ENCODE measurements around the gene ZBTB11. TPM values are rescaled to one million over a fixed set of nuclear protein-coding genes. Genes with fewer than 3 reads are reported as not detected.
"Not testable (repeated sequence)": the region's sequence is repeated elsewhere in the genome, so short reads cannot be mapped to it uniquely, and the experiment has no call there.

ZBTB11 gene
- total RNA-seq, 2 experiments from 2014 or later = 30.3 to 31.3 TPM

GRCh38 chr3:101660714-101661113 lies 16.2 kb downstream of the ZBTB11 start:
- CTCF ChIA-PET = interaction anchor here (0.7 kb wide), 1 partner anchor 15 kb away, joined by 3 read pairs; no protein-coding TSS in a partner anchor

GRCh38 chr3:101656651-101657050 lies 20.3 kb downstream of the ZBTB11 start:
- Mint-ChIP-seq H3K9me3 (ENCODE audit: low read depth) (no peaks in the 10 kb centered on the region), H3K36me3 (peaks cover 71% of the 10 kb centered on the region), H3K4me3 (no peak overlapping the region), H3K27me3 (no peaks in the 10 kb centered on the region), H3K4me1 (peaks cover 2% of the 10 kb centered on the region), H3K27ac (no peak overlapping the region)
- CTCF ChIA-PET = no interaction called here
- no peak for DNase-seq
- ATAC-seq = no peak

More at GRCh38 chr3:101660714-101661113, 16.2 kb downstream of the ZBTB11 start:
- Mint-ChIP-seq H3K4me1 (peaks cover 2% of the 10 kb centered on the region), H3K27ac (no peak overlapping the region), H3K27me3 (no peaks in the 10 kb centered on the region), H3K4me3 (no peak overlapping the region), H3K9me3 (ENCODE audit: low read depth) (no peaks in the 10 kb centered on the region), H3K36me3 (peaks cover 66% of the 10 kb centered on the region)
- no peak for DNase-seq
- ATAC-seq = no peak

GRCh38 chr3:101646726-101647125 lies 30.2 kb downstream of the ZBTB11 start:
- H3K36me3 Mint-ChIP-seq = peaks cover 17% of the 10 kb centered on the region
- H3K9me3 Mint-ChIP-seq (ENCODE audit: low read depth) = no peaks in the 10 kb centered on the region
- ATAC-seq = no peak
- H3K27me3 Mint-ChIP-seq = no peaks in the 10 kb centered on the region
- no peak overlapping the region for H3K4me3 Mint-ChIP-seq
- peaks cover 27% of the 10 kb centered on the region for H3K4me1 Mint-ChIP-seq
- H3K27ac Mint-ChIP-seq = no peak overlapping the region
- no peak for DNase-seq
- CTCF ChIA-PET = no interaction called here

- H3K36me3 Mint-ChIP-seq = peaks cover 10% of the 10 kb centered on the region
- H3K9me3 Mint-ChIP-seq (ENCODE audit: low read depth) = no peaks in the 10 kb centered on the region
- H3K4me3 Mint-ChIP-seq = no peak overlapping the region
- peak overlapping the region; percentile 79 for H3K27ac Mint-ChIP-seq
- ATAC-seq = peak; percentile 85
- DNase-seq = peak; percentile 78
- H3K4me1 Mint-ChIP-seq = peaks cover 27% of the 10 kb centered on the region
- no peaks in the 10 kb centered on the region for H3K27me3 Mint-ChIP-seq
- CTCF ChIA-PET = no interaction called here
Observed at GRCh38 chr3:101643861-101644613, 32.9 kb downstream of the ZBTB11 start.

GRCh38 chr3:101643009-101643844 lies 33.7 kb downstream of the ZBTB11 start:
- no peak overlapping the region for H3K4me3 Mint-ChIP-seq
- DNase-seq = no peak
- H3K36me3 Mint-ChIP-seq = peaks cover 5% of the 10 kb centered on the region
- peak overlapping the region; percentile 79 for H3K27ac Mint-ChIP-seq
- H3K27me3 Mint-ChIP-seq = no peaks in the 10 kb centered on the region
- ATAC-seq = no peak
- H3K4me1 Mint-ChIP-seq = peaks cover 27% of the 10 kb centered on the region
- no peaks in the 10 kb centered on the region for H3K9me3 Mint-ChIP-seq (ENCODE audit: low read depth)
- CTCF ChIA-PET = no interaction called here

- peaks cover 27% of the 10 kb centered on the region for H3K4me1 Mint-ChIP-seq
- CTCF ChIA-PET = no interaction called here
- no peak for DNase-seq
- no peaks in the 10 kb centered on the region for H3K27me3 Mint-ChIP-seq
- H3K27ac Mint-ChIP-seq = no peak overlapping the region
- ATAC-seq = no peak
- no peak overlapping the region for H3K4me3 Mint-ChIP-seq
- peaks cover 3% of the 10 kb centered on the region for H3K36me3 Mint-ChIP-seq
- H3K9me3 Mint-ChIP-seq (ENCODE audit: low read depth) = no peaks in the 10 kb centered on the region
Observed at GRCh38 chr3:101642441-101642840, 34.5 kb downstream of the ZBTB11 start.

GRCh38 chr3:101641397-101642115 lies 35.4 kb downstream of the ZBTB11 start:
- H3K9me3 Mint-ChIP-seq (ENCODE audit: low read depth); H3K27ac Mint-ChIP-seq; H3K36me3 Mint-ChIP-seq; CTCF ChIA-PET; H3K27me3 Mint-ChIP-seq; ATAC-seq; H3K4me3 Mint-ChIP-seq; DNase-seq: not testable (repeated sequence)
- H3K4me1 Mint-ChIP-seq = peaks cover 27% of the 10 kb centered on the region

GRCh38 chr3:101640256-101640655 lies 36.7 kb downstream of the ZBTB11 start:
- Mint-ChIP-seq H3K4me1 (peaks cover 25% of the 10 kb centered on the region), H3K36me3 (no peaks in the 10 kb centered on the region), H3K27me3 (no peaks in the 10 kb centered on the region), H3K4me3 (no peak overlapping the region), H3K27ac (no peak overlapping the region), H3K9me3 (ENCODE audit: low read depth) (no peaks in the 10 kb centered on the region)
- ATAC-seq = no peak
- CTCF ChIA-PET = no interaction called here
- no peak for DNase-seq

GRCh38 chr3:101639280-101639963 lies 37.5 kb downstream of the ZBTB11 start:
- Mint-ChIP-seq H3K27ac (no peak overlapping the region), H3K4me3 (no peak overlapping the region), H3K36me3 (no peaks in the 10 kb centered on the region), H3K27me3 (no peaks in the 10 kb centered on the region), H3K9me3 (ENCODE audit: low read depth) (no peaks in the 10 kb centered on the region), H3K4me1 (peaks cover 16% of the 10 kb centered on the region)
- no peak for ATAC-seq
- CTCF ChIA-PET = interaction anchor here (1.1 kb wide), 1 partner anchor 566 kb away, joined by 3 read pairs; no protein-coding TSS in a partner anchor
- no peak for DNase-seq

GRCh38 chr3:101638261-101638745 lies 38.6 kb downstream of the ZBTB11 start:
- Mint-ChIP-seq H3K27me3 (no peaks in the 10 kb centered on the region), H3K4me3 (no peak overlapping the region), H3K9me3 (ENCODE audit: low read depth) (no peaks in the 10 kb centered on the region), H3K36me3 (no peaks in the 10 kb centered on the region), H3K27ac (no peak overlapping the region), H3K4me1 (peaks cover 5% of the 10 kb centered on the region)
- CTCF ChIA-PET = interaction anchor here (0.8 to 2.9 kb wide), 3 partner anchors 61 to 565 kb away, joined by 3 to 7 read pairs (median 4); partner anchors contain the start of gene PCNP
- DNase-seq (no peak), ATAC-seq (no peak)

GRCh38 chr3:101637451-101637850 lies 39.5 kb downstream of the ZBTB11 start:
- H3K27ac Mint-ChIP-seq = no peak overlapping the region
- no peaks in the 10 kb centered on the region for H3K27me3 Mint-ChIP-seq
- no peak overlapping the region for H3K4me3 Mint-ChIP-seq
- H3K9me3 Mint-ChIP-seq (ENCODE audit: low read depth) = no peaks in the 10 kb centered on the region
- peaks cover 2% of the 10 kb centered on the region for H3K4me1 Mint-ChIP-seq
- no peak for ATAC-seq
- DNase-seq = no peak
- CTCF ChIA-PET = interaction anchor here (2.9 kb wide), 1 partner anchor 64 kb away, joined by 7 read pairs; the partner anchor contains the start of gene PCNP
- H3K36me3 Mint-ChIP-seq = no peaks in the 10 kb centered on the region

- Mint-ChIP-seq H3K9me3 (ENCODE audit: low read depth) (no peaks in the 10 kb centered on the region), H3K36me3 (no peaks in the 10 kb centered on the region), H3K4me3 (no peak overlapping the region), H3K4me1 (peaks cover 2% of the 10 kb centered on the region), H3K27ac (no peak overlapping the region), H3K27me3 (no peaks in the 10 kb centered on the region)
- DNase-seq (peak; percentile 84), ATAC-seq (peak; percentile 97)
- CTCF ChIA-PET = interaction anchor here (0.5 to 2.9 kb wide), 3 partner anchors 63 to 314 kb away, joined by 3 to 7 read pairs (median 3); partner anchors contain the start of gene PCNP
Observed at GRCh38 chr3:101635954-101636798, 40.8 kb downstream of the ZBTB11 start.

Data from activated CD8-positive, alpha-beta memory T cell treated with anti-CD3 and anti-CD28 coated beads, Interleukin-2, amount 10 ng/mL, durations not matched to agents 7 days and 5 days (primary cell).